Upper lobe of right lung (tissue), 1 donor: ENCODE results near the gene ST3GAL2. TPM values are rescaled to one million over a fixed set of nuclear protein-coding genes. Genes with fewer than 3 reads are reported as not detected.

Source experiments
- ATAC-seq: fragments of 200-7000 bp; cut with Tn5 transposase; one replicate; pipeline ENCODE4 v1.9.1; 2020; ENCODE audit warnings: mild to moderate bottlenecking, moderate library complexity
- DNase-seq: peaks from one replicate; pipeline ENCODE4 v3.0.0-alpha.2; 2020
- H3K27ac ChIP-seq: fragments of 200-600 bp; one replicate; pipeline ENCODE4 v1.8.0; 2022
- H3K27me3 ChIP-seq: fragments of 200-600 bp; one replicate; pipeline ENCODE4 v1.8.0; 2022; ENCODE audit warnings: mild to moderate bottlenecking
- H3K36me3 ChIP-seq: fragments of 200-600 bp; one replicate; pipeline ENCODE4 v1.8.0; 2022
- H3K4me1 ChIP-seq: fragments of 200-600 bp; one replicate; pipeline ENCODE4 v1.8.0; 2022
- H3K4me3 ChIP-seq: fragments of 200-600 bp; one replicate; pipeline ENCODE4 v1.8.0; 2022; ENCODE audit warnings: mild to moderate bottlenecking
- H3K9me3 ChIP-seq: fragments of 200-600 bp; one replicate; pipeline ENCODE4 v1.8.0; 2022
- CTCF ChIP-seq: fragments of 200-600 bp; IDR thresholded peaks from one replicate; pipeline ENCODE4 v1.8.0; 2022; ENCODE audit warnings: antibody characterized with exemption
- intact Hi-C: fragments of 100-400 bp; cut with DNase I; formaldehyde crosslinking; loops from one replicate; pipeline ENCODE4 v1.11.0; 2022
- total RNA-seq: library from RNA; stranded (reverse); fragmentation: NEBNext Ultra II Directional; extraction: Animal tissue kit (Norgen Biotek cat#: 25700); gene quantifications from one replicate; pipeline ENCODE4 v1.2.1, GENCODE V29; 2021
- donor health status: DM: no; HTN: yes; CAD: no; lungs with severe emphysema.

The ST3GAL2 gene
- total RNA-seq, 1 donor from 2014 or later: 30.9 TPM

DNA sequence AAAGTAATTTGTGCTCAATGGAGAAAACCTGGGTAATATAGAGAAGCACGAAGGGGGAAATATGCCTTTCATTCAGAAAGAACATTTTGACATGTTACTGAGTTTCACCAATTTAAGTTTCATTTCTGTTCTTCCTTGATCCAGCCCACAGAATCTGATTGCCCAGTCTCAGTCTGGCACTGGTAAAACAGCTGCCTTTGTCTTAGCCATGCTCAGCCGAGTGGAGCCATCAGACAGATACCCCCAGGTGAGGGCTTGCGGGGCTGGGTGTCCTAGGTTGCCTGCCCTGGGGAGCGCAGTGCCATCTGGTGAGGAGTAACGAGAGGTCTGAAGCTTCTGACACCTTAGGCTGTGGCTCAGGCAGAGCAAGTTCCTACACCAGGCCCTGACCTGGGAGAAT, 74.5 kb downstream of the ST3GAL2 start:
- no peaks in the 10 kb centered on the region for H3K4me1 ChIP-seq
- DNase-seq: no peak
- H3K36me3 ChIP-seq: peaks cover 99% of the 10 kb centered on the region
- H3K9me3 ChIP-seq: no peaks in the 10 kb centered on the region
- H3K4me3 ChIP-seq: no peak overlapping the region
- no peak for ATAC-seq
- intact Hi-C loops: no loop called here
- no peak overlapping the region for H3K27ac ChIP-seq
- H3K27me3 ChIP-seq: no peaks in the 10 kb centered on the region
- TF ChIP-seq CTCF: no peak

DNA sequence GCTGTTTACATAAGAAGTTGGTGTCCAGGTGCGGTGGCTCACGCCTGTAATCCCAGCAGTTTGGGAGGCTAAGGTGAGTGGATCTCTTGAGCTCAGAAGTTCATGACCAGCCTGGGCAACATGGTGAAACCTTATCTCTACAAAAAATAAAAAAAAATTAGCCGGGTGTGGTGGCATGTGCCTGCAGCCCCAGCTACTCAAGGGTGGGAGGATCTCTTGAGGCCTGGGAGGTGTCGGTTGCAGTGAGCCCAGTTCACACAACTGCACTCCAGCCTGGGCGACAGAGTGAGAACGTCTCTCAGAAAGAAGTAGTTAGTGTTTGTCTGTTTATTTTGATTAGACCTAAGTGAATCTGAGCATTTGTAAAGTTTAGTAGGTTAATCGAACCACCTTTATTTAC, 79.3 kb downstream of the ST3GAL2 start:
- DNase-seq (no peak), ATAC-seq (no peak)
- Histone ChIP-seq H3K27ac (no peak overlapping the region), H3K27me3 (no peaks in the 10 kb centered on the region), H3K36me3 (peaks cover 100% of the 10 kb centered on the region), H3K9me3 (no peaks in the 10 kb centered on the region), H3K4me3 (no peak overlapping the region), H3K4me1 (no peaks in the 10 kb centered on the region)
- intact Hi-C loops: no loop called here
- TF ChIP-seq CTCF: no peak

DNA sequence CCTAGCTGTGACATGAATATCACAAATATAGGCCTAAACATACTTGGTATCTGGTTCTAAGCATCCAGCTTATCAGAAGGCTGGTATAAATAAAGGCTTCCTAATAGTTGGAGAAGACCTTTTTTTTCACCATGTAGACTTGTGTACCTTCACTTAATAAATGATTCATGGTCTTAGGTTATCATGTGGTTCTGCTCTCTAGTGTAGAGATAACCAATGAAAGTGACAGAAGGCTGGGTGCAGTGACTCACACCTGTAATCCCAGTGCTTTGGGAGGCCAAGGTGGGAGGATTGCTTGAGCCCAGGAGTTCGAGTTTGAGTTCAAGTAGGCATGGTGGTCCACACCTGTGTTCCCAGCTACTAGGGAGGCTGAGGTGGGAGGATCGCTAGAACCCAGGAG, 89.1 kb downstream of the ST3GAL2 start:
- Histone ChIP-seq H3K4me1 (peaks cover 10% of the 10 kb centered on the region), H3K27ac (no peak overlapping the region), H3K4me3 (no peak overlapping the region), H3K9me3 (no peaks in the 10 kb centered on the region), H3K27me3 (no peaks in the 10 kb centered on the region), H3K36me3 (peaks cover 49% of the 10 kb centered on the region)
- DNase-seq (no peak), ATAC-seq (no peak)
- intact Hi-C loops: no loop called here
- TF ChIP-seq CTCF: no peak

DNA sequence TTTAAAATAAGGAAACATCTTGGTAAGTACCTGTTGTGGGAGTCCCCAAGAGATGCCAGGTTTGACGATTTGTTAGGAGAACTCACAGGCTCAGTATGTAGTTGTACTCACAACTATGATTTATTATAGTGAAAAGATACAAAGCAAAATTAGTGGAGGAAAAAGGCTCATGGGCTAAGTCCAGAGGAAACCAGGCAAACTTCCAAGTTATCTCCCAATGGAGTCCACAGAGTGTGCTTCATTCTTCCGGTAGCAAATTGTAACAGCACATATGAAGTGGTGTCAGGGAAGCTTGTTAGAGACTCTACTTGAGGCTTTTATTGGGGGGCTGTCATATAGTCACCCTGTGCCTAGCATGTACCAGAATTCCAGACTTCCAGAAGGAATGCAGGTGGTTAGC, 89.9 kb downstream of the ST3GAL2 start:
- DNase-seq (no peak), ATAC-seq (no peak)
- Histone ChIP-seq H3K9me3 (no peaks in the 10 kb centered on the region), H3K27me3 (no peaks in the 10 kb centered on the region), H3K27ac (no peak overlapping the region), H3K4me1 (peaks cover 10% of the 10 kb centered on the region), H3K4me3 (no peak overlapping the region), H3K36me3 (peaks cover 41% of the 10 kb centered on the region)
- TF ChIP-seq CTCF: no peak
- intact Hi-C loops: no loop called here

GRCh38 chr16:70345840-70346239, 93.1 kb downstream of the ST3GAL2 start:
- peak overlapping the region; percentile 98 for H3K27ac ChIP-seq
- intact Hi-C loops: no loop called here

More at GRCh38 chr16:70345840-70346239, 93.1 kb downstream of the ST3GAL2 start:
- Histone ChIP-seq H3K36me3 (peaks cover 14% of the 10 kb centered on the region), H3K4me3 (peak overlapping the region; percentile 90), H3K4me1 (peaks cover 10% of the 10 kb centered on the region), H3K27me3 (no peaks in the 10 kb centered on the region), H3K9me3 (no peaks in the 10 kb centered on the region)
- TF ChIP-seq CTCF: no peak
- DNase-seq: no peak
- ATAC-seq: no peak
